ENCODE data around the gene ABCC11.

GRCh38 chr16:48250520-48251278, 3.4 kb upstream of the ABCC11 start:
- TF ChIP-seq CTCF (conservative IDR thresholded peaks at IDR 0.05) (no peak), ZFX (IDR thresholded peaks at IDR 0.05) (no peak)
